ENCODE measurements around the gene SYNM. TPM values are rescaled to one million over a fixed set of nuclear protein-coding genes. Genes with fewer than 3 reads are reported as not detected.

Gene SYNM
- total and polyA plus RNA-seq, 2 experiments from 2014 or later: 5.4 to 8.0 TPM

DNA sequence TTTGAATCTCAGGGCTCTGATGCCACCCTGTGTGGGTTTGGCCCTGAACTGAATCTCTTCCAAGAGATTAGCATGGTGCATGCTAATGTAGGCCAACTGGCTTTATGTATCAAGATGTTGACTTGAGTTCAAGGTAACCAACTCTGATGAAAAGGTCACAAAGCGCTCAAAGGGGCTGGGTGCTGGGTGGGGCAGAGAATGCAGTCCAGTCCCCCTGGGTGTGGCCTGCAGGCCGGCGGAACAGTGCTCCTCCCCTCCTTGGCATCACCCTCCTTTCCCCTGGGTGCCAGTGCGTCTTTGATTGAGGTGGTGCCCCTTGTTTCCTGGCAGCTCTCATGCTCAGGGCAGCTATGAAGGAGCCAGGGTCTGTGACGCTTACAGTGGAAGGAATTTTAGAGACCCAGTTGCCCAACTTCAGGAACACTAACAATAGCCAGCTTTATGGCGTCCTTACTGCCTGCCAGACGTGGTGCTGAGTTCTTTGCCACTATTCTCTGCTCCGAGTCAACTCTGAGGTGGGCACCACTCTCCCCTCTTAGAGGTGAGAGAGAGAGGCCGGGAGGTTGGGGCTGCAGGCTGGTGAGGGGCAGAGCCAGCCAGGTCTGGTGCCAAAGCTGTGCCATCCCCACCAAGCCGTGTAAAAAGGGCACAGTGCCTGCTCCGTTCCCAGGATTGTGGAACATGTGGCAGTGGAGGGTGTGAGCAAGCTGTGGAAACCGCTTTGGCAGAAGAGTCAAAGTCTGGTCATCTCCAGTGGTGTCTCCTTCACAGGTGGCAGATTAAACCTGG, 9.8 kb downstream of the SYNM start:
- Histone ChIP-seq H3K4me1 (ENCODE audit: low read depth) (peaks cover 5% of the 10 kb centered on the region), H3K9me3 (ENCODE audit: low read depth) (no peaks in the 10 kb centered on the region), H3K27ac (no peak overlapping the region), H3K27me3 (no peaks in the 10 kb centered on the region), H3K36me3 (no peaks in the 10 kb centered on the region), H3K4me3 (no peak overlapping the region)
- no peak for DNase-seq (ENCODE audit: low read depth in 1 of 2, low spot score in 1 of 2)
- TF ChIP-seq, protein P1, sequence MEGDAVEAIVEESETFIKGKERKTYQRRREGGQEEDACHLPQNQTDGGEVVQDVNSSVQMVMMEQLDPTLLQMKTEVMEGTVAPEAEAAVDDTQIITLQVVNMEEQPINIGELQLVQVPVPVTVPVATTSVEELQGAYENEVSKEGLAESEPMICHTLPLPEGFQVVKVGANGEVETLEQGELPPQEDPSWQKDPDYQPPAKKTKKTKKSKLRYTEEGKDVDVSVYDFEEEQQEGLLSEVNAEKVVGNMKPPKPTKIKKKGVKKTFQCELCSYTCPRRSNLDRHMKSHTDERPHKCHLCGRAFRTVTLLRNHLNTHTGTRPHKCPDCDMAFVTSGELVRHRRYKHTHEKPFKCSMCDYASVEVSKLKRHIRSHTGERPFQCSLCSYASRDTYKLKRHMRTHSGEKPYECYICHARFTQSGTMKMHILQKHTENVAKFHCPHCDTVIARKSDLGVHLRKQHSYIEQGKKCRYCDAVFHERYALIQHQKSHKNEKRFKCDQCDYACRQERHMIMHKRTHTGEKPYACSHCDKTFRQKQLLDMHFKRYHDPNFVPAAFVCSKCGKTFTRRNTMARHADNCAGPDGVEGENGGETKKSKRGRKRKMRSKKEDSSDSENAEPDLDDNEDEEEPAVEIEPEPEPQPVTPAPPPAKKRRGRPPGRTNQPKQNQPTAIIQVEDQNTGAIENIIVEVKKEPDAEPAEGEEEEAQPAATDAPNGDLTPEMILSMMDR (IDR thresholded peaks at IDR 0.05; ENCODE audit: low read depth, low read length): no peak

DNA sequence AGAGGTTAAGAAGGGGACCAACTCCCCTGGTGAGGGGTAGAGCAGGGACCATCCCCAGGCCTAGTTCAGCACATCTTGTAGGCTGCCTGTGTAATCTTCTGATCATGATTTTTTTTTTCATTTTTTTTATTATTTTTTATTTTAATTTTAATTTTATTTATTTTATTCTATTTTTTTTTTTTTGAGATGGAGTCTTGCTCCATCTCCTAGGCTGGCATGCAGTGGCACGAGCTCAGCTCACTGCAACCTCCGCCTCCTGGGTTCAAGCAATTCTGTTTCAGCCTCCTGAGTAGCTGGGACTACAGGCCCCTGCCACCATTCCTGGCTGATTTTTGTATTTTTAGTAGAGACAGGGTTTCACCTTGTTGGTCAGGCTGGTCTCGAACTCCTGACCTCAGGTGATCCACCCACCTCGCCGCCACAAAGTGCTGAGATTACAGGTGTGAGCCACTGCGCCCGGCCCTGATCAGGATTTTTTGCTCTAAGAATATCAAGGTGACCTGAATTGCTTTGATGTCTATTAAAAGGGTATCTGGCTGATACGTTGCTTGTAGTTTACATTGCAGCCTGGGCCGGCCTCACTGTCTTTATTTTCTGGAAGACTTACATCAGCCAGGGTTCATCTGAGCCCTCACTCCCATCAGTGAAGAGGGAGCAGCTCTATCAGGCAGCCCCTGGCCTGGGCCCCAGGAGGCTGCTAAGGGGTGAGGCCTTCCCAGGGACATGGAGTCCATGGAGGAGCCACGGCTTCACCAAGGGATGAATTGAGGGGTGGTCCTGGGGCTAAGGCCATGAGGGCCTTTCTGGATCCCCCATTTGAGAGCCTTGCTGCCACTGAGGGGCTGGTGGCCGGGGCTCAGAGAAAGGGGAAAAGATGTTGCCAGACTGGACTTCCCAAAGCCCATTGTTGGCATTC, 10.7 kb downstream of the SYNM start:
- TF ChIP-seq, protein P1 (IDR thresholded peaks at IDR 0.05; ENCODE audit: low read depth, low read length): no peak
- Histone ChIP-seq H3K4me1 (ENCODE audit: low read depth) (no peaks in the 10 kb centered on the region), H3K4me3 (no peak overlapping the region), H3K27me3 (no peaks in the 10 kb centered on the region), H3K36me3 (no peaks in the 10 kb centered on the region), H3K27ac (no peak overlapping the region), H3K9me3 (ENCODE audit: low read depth) (no peaks in the 10 kb centered on the region)
- DNase-seq (ENCODE audit: low read depth in 1 of 2, low spot score in 1 of 2): no peak

DNA sequence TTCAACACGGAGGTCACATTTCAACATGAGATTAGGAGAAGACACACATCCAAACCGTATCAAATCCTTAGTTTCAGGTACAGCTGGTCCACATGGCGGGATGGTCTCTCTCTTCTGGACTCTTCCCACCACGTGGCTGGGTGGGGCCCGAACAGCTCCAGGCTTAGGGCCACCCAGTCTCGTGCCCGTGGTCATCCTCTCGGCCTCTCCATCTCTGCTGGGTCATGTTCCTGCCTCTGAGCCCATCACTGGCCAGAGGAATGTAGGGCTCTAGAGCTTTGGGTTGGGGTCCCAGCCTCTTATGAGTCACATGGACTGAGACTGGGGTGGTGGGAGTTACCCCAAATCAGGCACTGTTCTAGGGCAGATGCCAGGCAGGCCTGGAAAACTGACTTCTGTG, 12.2 kb downstream of the SYNM start:
- TF ChIP-seq, protein P1 (IDR thresholded peaks at IDR 0.05; ENCODE audit: low read depth, low read length): no peak
- no peak overlapping the region for H3K4me3 ChIP-seq

DNA sequence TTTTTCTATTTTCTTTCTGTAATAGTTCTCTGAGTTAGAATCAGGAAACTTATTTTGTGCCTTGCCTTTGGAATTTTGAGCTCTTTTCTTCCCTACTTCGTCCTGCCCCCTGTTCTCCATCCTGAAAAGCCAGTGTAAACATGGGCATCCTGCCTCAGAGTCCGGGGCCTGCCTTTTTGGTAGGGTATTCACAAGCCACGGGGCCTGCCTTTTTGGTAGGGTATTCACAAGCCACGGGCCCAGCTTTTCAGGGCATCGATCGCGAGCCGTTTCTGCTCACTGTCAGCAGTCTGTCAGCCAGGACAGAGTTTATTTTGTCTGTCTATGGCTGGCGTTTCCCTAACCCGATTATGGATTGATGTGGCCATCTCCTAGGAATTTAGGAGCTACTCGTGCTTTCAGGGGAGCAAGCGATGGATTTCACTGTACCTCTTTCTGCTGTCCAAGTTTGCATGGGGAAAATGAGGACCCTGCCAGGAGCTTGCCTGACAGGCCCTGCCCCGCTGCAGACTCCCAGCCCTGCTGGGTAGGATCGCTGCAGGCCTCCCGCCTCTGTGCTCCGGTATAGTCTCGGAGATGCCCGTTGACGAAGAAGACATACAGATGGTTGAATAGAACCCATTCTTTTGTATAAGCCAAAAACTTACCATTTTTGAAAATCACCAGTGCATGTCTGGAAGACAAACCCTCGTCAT, 12.8 kb downstream of the SYNM start:
- TF ChIP-seq, protein P1 (IDR thresholded peaks at IDR 0.05; ENCODE audit: low read depth, low read length): no peak
- no peak overlapping the region for H3K4me3 ChIP-seq

More for the DNA sequence above, 12.2 kb downstream of the SYNM start:
- H3K27me3 ChIP-seq: no peaks in the 10 kb centered on the region
- H3K36me3 ChIP-seq: no peaks in the 10 kb centered on the region
- H3K4me1 ChIP-seq (ENCODE audit: low read depth): no peaks in the 10 kb centered on the region
- no peak for DNase-seq (ENCODE audit: low read depth in 1 of 2, low spot score in 1 of 2)
- H3K27ac ChIP-seq: no peak overlapping the region
- no peaks in the 10 kb centered on the region for H3K9me3 ChIP-seq (ENCODE audit: low read depth)

DNA sequence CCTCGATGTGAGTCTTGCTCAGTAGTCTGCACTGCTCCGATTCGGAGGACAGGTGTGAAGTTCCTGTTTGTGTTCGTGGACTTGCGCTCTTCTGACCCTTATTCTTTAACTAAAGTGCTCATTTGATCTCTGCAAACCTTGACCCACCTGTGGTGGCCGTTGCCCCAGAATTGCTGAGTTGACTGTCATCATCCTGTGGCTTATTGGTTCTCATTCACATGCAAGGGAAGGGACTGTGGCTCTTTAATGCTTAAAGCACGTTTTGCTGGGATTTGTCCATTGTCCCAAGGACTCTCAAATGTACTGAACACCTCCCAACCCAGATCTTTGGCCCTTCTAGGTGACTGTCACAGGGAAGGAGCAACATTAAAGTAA, 13.4 kb downstream of the SYNM start:
- no peak for DNase-seq (ENCODE audit: low read depth in 1 of 2, low spot score in 1 of 2)
- Histone ChIP-seq H3K9me3 (ENCODE audit: low read depth) (no peaks in the 10 kb centered on the region), H3K27me3 (no peaks in the 10 kb centered on the region), H3K27ac (no peak overlapping the region), H3K4me3 (no peak overlapping the region), H3K4me1 (ENCODE audit: low read depth) (peaks cover 3% of the 10 kb centered on the region), H3K36me3 (no peaks in the 10 kb centered on the region)
- TF ChIP-seq, protein P1 (IDR thresholded peaks at IDR 0.05; ENCODE audit: low read depth, low read length): no peak

More for the DNA sequence above, 12.8 kb downstream of the SYNM start:
- no peaks in the 10 kb centered on the region for H3K4me1 ChIP-seq (ENCODE audit: low read depth)
- no peaks in the 10 kb centered on the region for H3K36me3 ChIP-seq
- no peak overlapping the region for H3K27ac ChIP-seq
- no peaks in the 10 kb centered on the region for H3K9me3 ChIP-seq (ENCODE audit: low read depth)
- H3K27me3 ChIP-seq: no peaks in the 10 kb centered on the region
- no peak for DNase-seq (ENCODE audit: low read depth in 1 of 2, low spot score in 1 of 2)

All from cardiac muscle cell (in vitro differentiated cells and primary cell).